H1 (cell line): ENCODE results near the gene CAP2. TPM values are rescaled to one million over a fixed set of nuclear protein-coding genes. Genes with fewer than 3 reads are reported as not detected.
A peak's percentile ranks its signal among the peaks of the same experiment; 100 is the strongest.

ENCODE experiments used
- CTCF ChIA-PET: fragments of 300-600 bp; sonication (Branson Sonifier 250); formaldehyde crosslinking; loops from one replicate; lab custom pipeline; 2021; ENCODE audit not compliant: partially characterized antibody; lab: Charles Lee
- POLR2A ChIA-PET: fragments of 300-600 bp; sonication (Branson Sonifier 250); formaldehyde crosslinking; loops from one replicate; lab custom pipeline; 2021; ENCODE audit warnings: inconsistent platforms; ENCODE audit not compliant: partially characterized antibody; lab: Charles Lee
- DNase-seq, 2 experiments: peaks; one replicate each; pipeline versions ENCODE4 v3.0.0 to v3.0.0-alpha.2; 2010 to 2022; ENCODE audit warnings: low spot score in 2 of 2, low read depth in 1 of 2, mixed read lengths in 1 of 2
- FAIRE-seq: peaks from 2 replicates; lab custom pipeline; 2011; peaks lifted over from hg19 to GRCh38; lab: Jason Lieb, UNC
- H2AFZ ChIP-seq: 2 replicates; pipeline ENCODE4 v1.8.1; 2012; ENCODE audit warnings: low read length, inconsistent platforms
- H2AK5ac ChIP-seq: 2 replicates; pipeline ENCODE4 v1.6.1; 2013; ENCODE audit warnings: low read depth, low read length
- H2BK120ac ChIP-seq: replicated peaks from 2 replicates; pipeline ENCODE3; 2013; ENCODE audit warnings: low read depth, low read length, inconsistent platforms
- H2BK12ac ChIP-seq: 2 replicates; pipeline ENCODE4 v1.6.1; 2013; ENCODE audit warnings: low read depth, low read length
- H2BK15ac ChIP-seq: 2 replicates; pipeline ENCODE4 v1.6.1; 2013; ENCODE audit warnings: low read length
- H2BK20ac ChIP-seq: 2 replicates; pipeline ENCODE4 v1.6.1; 2013; ENCODE audit warnings: low read length
- H2BK5ac ChIP-seq: 2 replicates; pipeline ENCODE4 v1.6.1; 2013; ENCODE audit warnings: low read depth, low read length
- H3K14ac ChIP-seq: 2 replicates; pipeline ENCODE4 v1.6.1; 2013; ENCODE audit warnings: inconsistent platforms; ENCODE audit not compliant: insufficient read length
- H3K18ac ChIP-seq: 2 replicates; pipeline ENCODE4 v1.6.1; 2013; ENCODE audit warnings: low read length; ENCODE audit errors: extremely low read depth
- H3K23ac ChIP-seq: 2 replicates; pipeline ENCODE4 v1.6.1; 2013; ENCODE audit warnings: inconsistent platforms; ENCODE audit not compliant: insufficient read length
- H3K23me2 ChIP-seq: 2 replicates; pipeline ENCODE4 v1.6.1; 2013; ENCODE audit warnings: low read depth, low read length
- H3K27ac ChIP-seq: 2 replicates; pipeline ENCODE4 v1.6.1; 2011; ENCODE audit warnings: low read depth, low read length, inconsistent platforms
- H3K27me3 ChIP-seq, 4 experiments: replicated peaks in 1 of 4; 1 replicate in 1 of 4; 2 replicates in 3 of 4; pipeline versions ENCODE4 v1.6.1 to v1.8.1; 2011 to 2013; ENCODE audit warnings: low read length in 3 of 4, mild to moderate bottlenecking in 3 of 4, inconsistent platforms in 2 of 4, mixed read lengths in 2 of 4, moderate library complexity in 1 of 4; ENCODE audit not compliant: control insufficient read depth in 3 of 4, insufficient read depth in 3 of 4; ENCODE audit errors: extremely low read depth in 1 of 4
- H3K36me3 ChIP-seq, 4 experiments: 2 replicates each; pipeline versions ENCODE4 v1.6.1 to v1.8.1; 2011 to 2013; ENCODE audit warnings: mild to moderate bottlenecking in 4 of 4, low read length in 3 of 4, moderate library complexity in 2 of 4, control low read depth in 1 of 4, inconsistent platforms in 1 of 4; ENCODE audit not compliant: insufficient read depth in 4 of 4, control insufficient read depth in 2 of 4
- H3K4ac ChIP-seq: replicated peaks from 2 replicates; pipeline ENCODE3; 2013; ENCODE audit warnings: low read length, low read depth, mixed read lengths, inconsistent platforms; ENCODE audit not compliant: insufficient read length
- H3K4me1 ChIP-seq, 4 experiments: replicated peaks in 1 of 4; 1 replicate in 1 of 4; 2 replicates in 3 of 4; pipeline versions ENCODE4 v1.6.1 to v1.8.1; 2011 to 2013; ENCODE audit warnings: low read length in 3 of 4, inconsistent platforms in 2 of 4, mixed read lengths in 1 of 4; ENCODE audit not compliant: insufficient read depth in 4 of 4, control insufficient read depth in 3 of 4
- H3K4me2 ChIP-seq, 2 experiments: 2 replicates each; pipeline versions ENCODE4 v1.6.1 to v1.8.1; 2011 to 2013; ENCODE audit warnings: low read depth in 2 of 2, low read length in 2 of 2, control low read depth in 1 of 2, inconsistent platforms in 1 of 2, mild to moderate bottlenecking in 1 of 2; ENCODE audit not compliant: insufficient read depth in 1 of 2
- H3K4me3 ChIP-seq, 4 experiments: fragments of 200-600, 300-600 bp in 1 of 4; sonication (generic), shearing (Covaris generic), sonication (Bioruptor Twin) in 1 of 4; 2 replicates each; pipeline versions ENCODE4 v1.5.1 to v1.8.1; 2011 to 2016; ENCODE audit warnings: low read length in 4 of 4, low read depth in 3 of 4, control low read depth in 2 of 4, inconsistent platforms in 2 of 4, mild to moderate bottlenecking in 2 of 4, mixed read lengths in 1 of 4, moderate library complexity in 1 of 4; ENCODE audit not compliant: insufficient read depth in 2 of 4; ENCODE audit errors: extremely low read depth in 1 of 4
- H3K56ac ChIP-seq: replicated peaks from 2 replicates; pipeline ENCODE3; 2013; ENCODE audit warnings: low read depth, mild to moderate bottlenecking, mixed read lengths, low read length, inconsistent platforms; ENCODE audit not compliant: insufficient read length
- H3K79me1 ChIP-seq: 2 replicates; pipeline ENCODE4 v1.6.1; 2013; ENCODE audit warnings: low read depth, low read length, control low read depth
- H3K79me2 ChIP-seq, 2 experiments: 2 replicates each; pipeline versions ENCODE4 v1.6.1 to v1.8.1; 2012 to 2013; ENCODE audit warnings: low read length in 2 of 2, mild to moderate bottlenecking in 2 of 2, inconsistent platforms in 1 of 2; ENCODE audit not compliant: insufficient read depth in 2 of 2, control insufficient read depth in 1 of 2
- H3K9ac ChIP-seq, 4 experiments: replicated peaks in 1 of 4; 1 replicate in 1 of 4; 2 replicates in 3 of 4; pipeline versions ENCODE4 v1.6.1 to v1.8.1; 2011 to 2013; ENCODE audit warnings: low read depth in 3 of 4, low read length in 3 of 4, control low read depth in 2 of 4, mild to moderate bottlenecking in 2 of 4, moderate library complexity in 2 of 4, inconsistent platforms in 1 of 4; ENCODE audit errors: extremely low read depth in 1 of 4
- H3K9me3 ChIP-seq, 2 experiments: 2 replicates each; pipeline versions ENCODE4 v1.6.1 to v1.8.1; 2012 to 2013; ENCODE audit warnings: mild to moderate bottlenecking in 2 of 2, moderate library complexity in 2 of 2, control low read depth in 1 of 2, inconsistent platforms in 1 of 2, low read depth in 1 of 2, low read length in 1 of 2, mixed read lengths in 1 of 2; ENCODE audit not compliant: insufficient read depth in 2 of 2
- H4K20me1 ChIP-seq, 2 experiments: replicated peaks in 1 of 2; 2 replicates each; pipeline versions ENCODE3 to v1.8.1; 2011 to 2013; ENCODE audit warnings: inconsistent platforms in 2 of 2, low read length in 2 of 2, mild to moderate bottlenecking in 1 of 2; ENCODE audit not compliant: insufficient read depth in 2 of 2, control insufficient read depth in 1 of 2
- H4K5ac ChIP-seq: 2 replicates; pipeline ENCODE4 v1.6.1; 2013; ENCODE audit warnings: low read length, low read depth, mixed read lengths, inconsistent platforms; ENCODE audit not compliant: insufficient read length
- H4K8ac ChIP-seq: 2 replicates; pipeline ENCODE4 v1.8.0; 2013; ENCODE audit warnings: mild to moderate bottlenecking, moderate library complexity, low read length, inconsistent platforms; ENCODE audit not compliant: insufficient read depth; ENCODE audit errors: extremely low read depth
- H4K91ac ChIP-seq: replicated peaks from 2 replicates; pipeline ENCODE3; 2013; ENCODE audit warnings: low read length, mixed read lengths, inconsistent platforms; ENCODE audit not compliant: insufficient read length
- ATF2 ChIP-seq: IDR thresholded peaks from 2 replicates; pipeline ENCODE4 v1.6.1; 2012; ENCODE audit warnings: low read length, inconsistent platforms
- SIX5 ChIP-seq: IDR thresholded peaks from 2 replicates; pipeline ENCODE4 v1.6.1; 2011; ENCODE audit warnings: mild to moderate bottlenecking, low read depth, low read length
- SRF ChIP-seq: IDR thresholded peaks from 2 replicates; pipeline ENCODE4 v1.6.1; 2011; ENCODE audit warnings: mild to moderate bottlenecking, low read depth, low read length, moderate library complexity
- TAF1 ChIP-seq: IDR thresholded peaks from 2 replicates; pipeline ENCODE4 v1.6.1; 2011; ENCODE audit warnings: mild to moderate bottlenecking, low read depth, low read length
- WGBS, 2 experiments: shearing (Covaris generic) in 1 of 2; methylation state at CpG; one replicate each; pipeline versions ENCODE4 v1.1.6 to v1.1.7; 2013 to 2015; ENCODE audit warnings: low lambda C conversion rate in 2 of 2, mixed read lengths in 2 of 2, inconsistent platforms in 1 of 2, low coverage in 1 of 2, missing lambda C conversion rate in 1 of 2; ENCODE audit not compliant: insufficient replicate concordance in 2 of 2, insufficient coverage in 1 of 2, insufficient read length in 1 of 2; ENCODE audit errors: extremely low coverage in 1 of 2, missing lambda C conversion rate in 1 of 2; 5-methylcytosine and 5-hydroxymethylcytosine counted together
- polyA plus RNA-seq, 7 experiments: library from polyadenylated mRNA; depleted of rRNA in 3 of 7; stranded (reverse) in 5 of 7; unstranded in 2 of 7; fragments of >200 nt in 5 of 7; fragments of 200-250 nt in 2 of 7; gene quantifications; 1 replicate in 5 of 7; 2 replicates in 1 of 7; 4 replicates in 1 of 7; pipeline versions ENCODE4 v1.2.1 to v1.2.3, GENCODE V29; 2011 to 2013; ENCODE audit warnings: missing spikeins in 2 of 7, mixed read lengths in 2 of 7
- total RNA-seq: library from RNA; stranded (reverse); fragmentation: NEBNext Ultra II Directional; extraction: Animal tissue kit (Norgen Biotek cat#: 25700); gene quantifications from 2 replicates; pipeline ENCODE4 v1.2.1, GENCODE V29; 2021

Gene CAP2
- total and polyA plus RNA-seq, 2 of the 8 experiments (the other 6 are each of a cell fraction or from before 2014, with no cell fraction given) = 7.2 to 10.0 TPM

DNA sequence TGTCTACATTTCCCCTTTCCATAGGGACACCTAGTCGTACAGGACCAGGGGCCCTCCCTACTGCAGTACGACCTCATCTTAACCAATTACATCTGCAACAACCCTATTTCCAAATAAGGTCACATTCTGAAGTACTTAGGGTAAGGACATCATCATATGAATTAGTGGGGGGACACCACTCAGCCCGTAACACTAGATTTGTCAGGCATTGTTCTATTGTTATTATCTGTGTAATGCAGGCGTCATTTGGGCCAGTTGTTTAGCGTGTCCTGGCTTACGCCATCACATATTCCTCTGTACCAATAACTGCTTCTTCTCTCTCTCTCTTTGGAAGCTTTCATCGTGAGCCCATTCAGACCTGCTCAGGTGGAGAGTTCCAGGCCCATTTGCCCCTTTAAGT is 89.3 kb downstream of the CAP2 start:
- peak in 1 of 2 experiments; percentile 38 for DNase-seq
- POLR2A ChIA-PET = no interaction called here

More for the DNA sequence above, 89.3 kb downstream of the CAP2 start:
- Histone ChIP-seq H3K4me3 (no peak overlapping the region), H4K91ac (no peak overlapping the region), H3K23me2 (no peaks in the 10 kb centered on the region), H3K27ac (peak overlapping the region; percentile 14; the same call in 1 of the 2 replicates), H4K20me1 (no peaks in the 10 kb centered on the region), H3K9me3 (no peaks in the 10 kb centered on the region), H4K5ac (no peak overlapping the region), H2BK15ac (no peak overlapping the region), H3K23ac (no peak overlapping the region), H3K9ac (no peak overlapping the region), H3K4me2 (no peak overlapping the region), H3K27me3 (no peaks in the 10 kb centered on the region), H3K4me1 (peaks cover 0 to 2% (median 0%) of the 10 kb centered on the region in 4 experiments; a peak in 1 of 7 replicates), H3K79me2 (no peaks in the 10 kb centered on the region), H4K8ac (no peak overlapping the region)
- 93% methylated on average over 7 of the region's 7 CpGs; no CpG with 5 or more reads in 1 of the 2 experiments for WGBS, 2 experiments
- FAIRE-seq = no peak
- TF ChIP-seq SRF (peak; percentile 79), ATF2 (no peak), TAF1 (no peak), SIX5 (no peak)
- TF ChIP-seq, all 59 proteins: peak for 1
- H3K4ac ChIP-seq = no peak overlapping the region
- no peak overlapping the region for H2BK120ac ChIP-seq
- no peaks in the 10 kb centered on the region for H3K79me1 ChIP-seq
- no peak overlapping the region for H2AFZ ChIP-seq
- no peak overlapping the region for H2BK20ac ChIP-seq
- no peak overlapping the region for H2AK5ac ChIP-seq
- no peaks in the 10 kb centered on the region for H3K36me3 ChIP-seq
- no peak overlapping the region for H3K18ac ChIP-seq
- 0 out of 2 replicates have a peak overlapping the region, but pooled peaks have one; percentile 13 for H2BK5ac ChIP-seq
- CTCF ChIA-PET = interaction anchor here (1.2 kb wide), 1 partner anchor 23 kb away, joined by 3 read pairs; no protein-coding TSS in a partner anchor
- H2BK12ac ChIP-seq = no peak overlapping the region; the same call in 1 of the 2 replicates
- no peak overlapping the region for H3K56ac ChIP-seq
- H3K14ac ChIP-seq = no peak overlapping the region
